Neural cell (in vitro differentiated cells): Measurements from ENCODE around the gene CYB5RL. TPM values are rescaled to one million over a fixed set of nuclear protein-coding genes. Genes with fewer than 3 reads are reported as not detected.

Experiments used
- H2AFZ ChIP-seq: fragments of 200-600, 300-800 bp; sonication (generic), shearing (Covaris generic); 2 replicates; pipeline ENCODE4 v1.6.0; 2014; ENCODE audit warnings: low read depth, mild to moderate bottlenecking, antibody characterized with exemption, low read length, moderate library complexity
- H3F3A ChIP-seq: fragments of 200-600 bp; shearing (Covaris generic); 2 replicates; pipeline ENCODE4 v1.6.1; 2016; ENCODE audit warnings: mild to moderate bottlenecking, moderate library complexity, mixed read lengths, antibody characterized with exemption, low read length; ENCODE audit not compliant: insufficient read depth, poor library complexity, severe bottlenecking
- H3K27ac ChIP-seq: fragments of 200-600, 300-800 bp; sonication (generic), shearing (Covaris generic); 2 replicates; pipeline ENCODE4 v1.5.1; 2014; ENCODE audit warnings: mild to moderate bottlenecking, low read length, moderate library complexity
- H3K27me3 ChIP-seq: fragments of 300-800, 200-600 bp; sonication (generic), shearing (Covaris generic); 2 replicates; pipeline ENCODE4 v1.6.0; 2014; ENCODE audit warnings: mild to moderate bottlenecking, low read depth, low read length, moderate library complexity; ENCODE audit not compliant: insufficient read depth
- H3K36me3 ChIP-seq: fragments of 300-800, 200-600 bp; sonication (generic), shearing (Covaris generic); 2 replicates; pipeline ENCODE4 v1.5.1; 2014; ENCODE audit warnings: mild to moderate bottlenecking, antibody characterized with exemption, low read length, moderate library complexity; ENCODE audit not compliant: insufficient read depth
- H3K4me2 ChIP-seq: fragments of 300-800, 200-600 bp; sonication (generic), shearing (Covaris generic); 2 replicates; pipeline ENCODE4 v1.6.0; 2014; ENCODE audit warnings: mild to moderate bottlenecking, low read length
- H3K4me3 ChIP-seq: fragments of 300-800, 200-600 bp; sonication (generic), shearing (Covaris generic); 2 replicates; pipeline ENCODE4 v1.5.1; 2014; ENCODE audit warnings: mild to moderate bottlenecking, low read length, moderate library complexity
- H3K79me2 ChIP-seq: fragments of 200-600 bp; shearing (Covaris generic); replicated peaks from 2 replicates; pipeline ENCODE4 v1.6.0; 2014; ENCODE audit warnings: mild to moderate bottlenecking, low read length, moderate library complexity; ENCODE audit not compliant: insufficient read depth
- H3K9ac ChIP-seq: fragments of 300-800, 200-600 bp; sonication (generic), shearing (Covaris generic); 2 replicates; pipeline ENCODE4 v1.6.1; 2016; ENCODE audit warnings: mild to moderate bottlenecking, low read length, mixed read lengths
- H3K9me2 ChIP-seq: fragments of 200-600 bp; shearing (Covaris generic); 2 replicates; pipeline ENCODE4 v1.6.1; 2016; ENCODE audit warnings: mild to moderate bottlenecking, low read length, mixed read lengths; ENCODE audit not compliant: insufficient read depth
- H3K9me3 ChIP-seq: fragments of 200-600, 300-800 bp; sonication (generic), shearing (Covaris generic); 2 replicates; pipeline ENCODE4 v1.6.1; 2016; ENCODE audit warnings: mild to moderate bottlenecking, mixed run types, low read length, moderate library complexity, mixed read lengths
- H4K20me1 ChIP-seq: fragments of 200-600 bp; shearing (Covaris generic); 2 replicates; pipeline ENCODE4 v1.6.1; 2016; ENCODE audit warnings: mild to moderate bottlenecking, mixed run types; ENCODE audit not compliant: insufficient read depth
- CTCF ChIP-seq: fragments of 450-650 bp; IDR thresholded peaks from 2 replicates; pipeline ENCODE4 v1.5.1; 2014; ENCODE audit warnings: antibody characterized with exemption, mild to moderate bottlenecking, moderate library complexity; ENCODE audit not compliant: poor library complexity, severe bottlenecking
- EP300 ChIP-seq: fragments of 450-650 bp; conservative IDR thresholded peaks from 2 replicates; pipeline ENCODE4 v1.6.1; 2014; ENCODE audit warnings: antibody characterized with exemption, mild to moderate bottlenecking, moderate library complexity; ENCODE audit not compliant: poor library complexity, severe bottlenecking
- EZH2 ChIP-seq: fragments of 200-600, 300-800 bp; shearing (Covaris generic), sonication (generic); IDR thresholded peaks from 2 replicates; pipeline ENCODE4 v1.6.1; 2014; ENCODE audit warnings: antibody characterized with exemption, low read length, borderline replicate concordance, mild to moderate bottlenecking; ENCODE audit not compliant: insufficient read depth, poor library complexity, severe bottlenecking
- MXI1 ChIP-seq: fragments of 450-650 bp; conservative IDR thresholded peaks from 2 replicates; pipeline ENCODE4 v1.6.1; 2014; ENCODE audit warnings: antibody characterized with exemption, mild to moderate bottlenecking; ENCODE audit not compliant: poor library complexity, severe bottlenecking
- POLR2AphosphoS5 ChIP-seq: IDR thresholded peaks from 2 replicates; pipeline ENCODE4 v1.6.1; 2012
- RAD21 ChIP-seq: fragments of 450-650 bp; conservative IDR thresholded peaks from 2 replicates; pipeline ENCODE4 v1.6.1; 2014; ENCODE audit warnings: antibody characterized with exemption, mild to moderate bottlenecking, moderate library complexity
- REST ChIP-seq: IDR thresholded peaks from 2 replicates; pipeline ENCODE4 v1.6.1; 2012; ENCODE audit warnings: borderline replicate concordance
- SMC3 ChIP-seq: fragments of 450-650 bp; conservative IDR thresholded peaks from 2 replicates; pipeline ENCODE4 v1.6.1; 2014; ENCODE audit warnings: antibody characterized with exemption, mild to moderate bottlenecking, moderate library complexity; ENCODE audit not compliant: poor library complexity
- TAF1 ChIP-seq: IDR thresholded peaks from 2 replicates; pipeline ENCODE4 v1.6.1; 2012; ENCODE audit warnings: low read depth
- polyA plus RNA-seq: library from polyadenylated mRNA; depleted of rRNA; stranded (reverse); fragments of >200 nt; gene quantifications from 2 replicates; pipeline ENCODE4 v1.2.3, GENCODE V29; 2014

Gene CYB5RL
- polyA plus RNA-seq, 1 donor from 2014 or later = 1.6 TPM

- H3K27me3 ChIP-seq = no peaks in the 10 kb centered on the region
- H3K27ac ChIP-seq = no peak overlapping the region
- no peak overlapping the region for H2AFZ ChIP-seq
- H3K9me2 ChIP-seq = no peaks in the 10 kb centered on the region
- H3K36me3 ChIP-seq = no peaks in the 10 kb centered on the region
- H3K79me2 ChIP-seq = no peaks in the 10 kb centered on the region
- H3F3A ChIP-seq = no peaks in the 10 kb centered on the region
- no peak overlapping the region for H3K4me3 ChIP-seq
- no peak overlapping the region for H3K4me2 ChIP-seq
- no peak for TF ChIP-seq POLR2AphosphoS5
- TF ChIP-seq SMC3 = no peak
- no peak for TF ChIP-seq TAF1
- no peak for TF ChIP-seq RAD21
- no peaks in the 10 kb centered on the region for H4K20me1 ChIP-seq
- H3K9ac ChIP-seq = no peak overlapping the region
- H3K9me3 ChIP-seq = no peaks in the 10 kb centered on the region
Measured at GRCh38 chr1:54247863-54248515, 48.2 kb upstream of the CYB5RL start.

- Histone ChIP-seq H3K9ac (no peak overlapping the region), H3K9me2 (no peaks in the 10 kb centered on the region), H3K27ac (no peak overlapping the region), H3K36me3 (no peaks in the 10 kb centered on the region), H3K4me3 (no peak overlapping the region), H3K79me2 (no peaks in the 10 kb centered on the region), H3K4me2 (no peak overlapping the region), H3K27me3 (no peaks in the 10 kb centered on the region), H3F3A (no peaks in the 10 kb centered on the region), H3K9me3 (no peaks in the 10 kb centered on the region), H4K20me1 (no peaks in the 10 kb centered on the region), H2AFZ (no peak overlapping the region)
- TF ChIP-seq SMC3 (no peak), EZH2 (no peak), REST (no peak), POLR2AphosphoS5 (no peak), EP300 (no peak), RAD21 (no peak), MXI1 (no peak), TAF1 (no peak), CTCF (no peak)
Measured at GRCh38 chr1:54246116-54246721, 46.4 kb upstream of the CYB5RL start.
